ENCODE results near the gene CD34.

The CD34 gene

GRCh38 chr1:207871117-207871649 lies 39.7 kb downstream of the CD34 start:
- no peak for DNase-seq (ENCODE audit: low read depth)
- no peak overlapping the region for H3K4me3 ChIP-seq (ENCODE audit: low read depth, low read length)
- TF ChIP-seq CTCF (IDR thresholded peaks at IDR 0.05; ENCODE audit: low read depth, low read length) (no peak), MAX (IDR thresholded peaks at IDR 0.05; ENCODE audit: low read depth, low read length) (no peak), MYC (IDR thresholded peaks at IDR 0.05; ENCODE audit: low read depth, low read length) (no peak), POLR2A (IDR thresholded peaks at IDR 0.05; ENCODE audit: extremely low read depth, insufficient read length) (no peak)

GRCh38 chr1:207870306-207871031 lies 40.5 kb downstream of the CD34 start:
- no peak for TF ChIP-seq MYC (IDR thresholded peaks at IDR 0.05; ENCODE audit: low read depth, low read length)
- no peak for TF ChIP-seq CTCF (IDR thresholded peaks at IDR 0.05; ENCODE audit: low read depth, low read length)
- no peak for TF ChIP-seq POLR2A (IDR thresholded peaks at IDR 0.05; ENCODE audit: extremely low read depth, insufficient read length)
- H3K4me3 ChIP-seq (ENCODE audit: low read depth, low read length) = no peak overlapping the region
- no peak for DNase-seq (ENCODE audit: low read depth)

- no peak for DNase-seq (ENCODE audit: low read depth)
- TF ChIP-seq POLR2A (IDR thresholded peaks at IDR 0.05; ENCODE audit: extremely low read depth, insufficient read length) (no peak), MYC (IDR thresholded peaks at IDR 0.05; ENCODE audit: low read depth, low read length) (no peak), MAX (IDR thresholded peaks at IDR 0.05; ENCODE audit: low read depth, low read length) (no peak), CTCF (IDR thresholded peaks at IDR 0.05; ENCODE audit: low read depth, low read length) (no peak)
- no peak overlapping the region for H3K4me3 ChIP-seq (ENCODE audit: low read depth, low read length)
Observed at GRCh38 chr1:207869859-207870258, 41.1 kb downstream of the CD34 start.

- H3K4me3 ChIP-seq (ENCODE audit: low read depth, low read length) = peak overlapping the region; percentile 73
- TF ChIP-seq MYC (IDR thresholded peaks at IDR 0.05; ENCODE audit: low read depth, low read length) (peak; percentile 57), POLR2A (IDR thresholded peaks at IDR 0.05; ENCODE audit: extremely low read depth, insufficient read length) (peak; percentile 31), MAX (IDR thresholded peaks at IDR 0.05; ENCODE audit: low read depth, low read length) (no peak), CTCF (IDR thresholded peaks at IDR 0.05; ENCODE audit: low read depth, low read length) (peak; percentile 38)
- peak; percentile 82 for DNase-seq (ENCODE audit: low read depth)
Observed at GRCh38 chr1:207868774-207869721, 41.9 kb downstream of the CD34 start.

- TF ChIP-seq POLR2A (IDR thresholded peaks at IDR 0.05; ENCODE audit: extremely low read depth, insufficient read length) (peak; percentile 13), CTCF (IDR thresholded peaks at IDR 0.05; ENCODE audit: low read depth, low read length) (no peak), MYC (IDR thresholded peaks at IDR 0.05; ENCODE audit: low read depth, low read length) (no peak; the same call in none of the 2 replicates), MAX (IDR thresholded peaks at IDR 0.05; ENCODE audit: low read depth, low read length) (peak; percentile 13; the same call in 1 of the 2 replicates)
- peak overlapping the region; percentile 73 for H3K4me3 ChIP-seq (ENCODE audit: low read depth, low read length)
- DNase-seq (ENCODE audit: low read depth) = peak; percentile 56
Observed at GRCh38 chr1:207868251-207868773, 42.6 kb downstream of the CD34 start.

Data from NB4 (cell line).